H9 (cell line): ENCODE measurements around the gene SPRR1A. TPM values are rescaled to one million over a fixed set of nuclear protein-coding genes. Genes with fewer than 3 reads are reported as not detected.

ENCODE experiments used
- DNase-seq: peaks from one replicate; pipeline ENCODE4 v3.0.0-alpha.2; 2017
- H2AFZ ChIP-seq: one replicate; pipeline ENCODE4 v1.6.1; 2013; ENCODE audit warnings: mild to moderate bottlenecking, low read length, control low read depth, moderate library complexity
- H2AK5ac ChIP-seq: 2 replicates; pipeline ENCODE4 v1.6.1; 2013; ENCODE audit warnings: low read length, control low read depth, mixed read lengths; ENCODE audit not compliant: insufficient read length
- H2BK120ac ChIP-seq: one replicate; pipeline ENCODE4 v1.6.1; 2013; ENCODE audit warnings: low read depth, mild to moderate bottlenecking, low read length, control low read depth, inconsistent platforms; ENCODE audit not compliant: poor library complexity, severe bottlenecking
- H2BK12ac ChIP-seq: 2 replicates; pipeline ENCODE4 v1.6.1; 2013; ENCODE audit warnings: low read length, control low read depth, mixed read lengths, low read depth; ENCODE audit not compliant: insufficient read length
- H2BK15ac ChIP-seq: 2 replicates; pipeline ENCODE4 v1.6.1; 2013; ENCODE audit warnings: low read depth, low read length, control low read depth
- H2BK20ac ChIP-seq: one replicate; pipeline ENCODE4 v1.6.1; 2013; ENCODE audit warnings: low read depth, mild to moderate bottlenecking, low read length, control low read depth, inconsistent platforms; ENCODE audit not compliant: poor library complexity, severe bottlenecking
- H2BK5ac ChIP-seq: 2 replicates; pipeline ENCODE4 v1.6.1; 2013; ENCODE audit warnings: low read length, control low read depth, mixed read lengths; ENCODE audit not compliant: insufficient read length
- H3K14ac ChIP-seq: 2 replicates; pipeline ENCODE4 v1.6.1; 2013; ENCODE audit warnings: low read length, control low read depth; ENCODE audit not compliant: insufficient read depth
- H3K18ac ChIP-seq: 2 replicates; pipeline ENCODE4 v1.6.1; 2013; ENCODE audit warnings: low read depth, mild to moderate bottlenecking, mixed read lengths, low read length, control low read depth; ENCODE audit not compliant: insufficient read length
- H3K23ac ChIP-seq: 2 replicates; pipeline ENCODE4 v1.6.1; 2013; ENCODE audit warnings: low read length, control low read depth, mixed read lengths, low read depth; ENCODE audit not compliant: insufficient read length
- H3K23me2 ChIP-seq: 2 replicates; pipeline ENCODE4 v1.6.1; 2013; ENCODE audit warnings: low read depth, mild to moderate bottlenecking, mixed read lengths, low read length, control low read depth; ENCODE audit not compliant: insufficient read length, poor library complexity, severe bottlenecking
- H3K27ac ChIP-seq: 2 replicates; pipeline ENCODE4 v1.5.1; 2013; ENCODE audit warnings: low read length, control low read depth, mixed read lengths, low read depth; ENCODE audit not compliant: insufficient read length
- H3K27me3 ChIP-seq: 2 replicates; pipeline ENCODE4 v1.6.1; 2013; ENCODE audit warnings: low read length, control low read depth, inconsistent platforms; ENCODE audit not compliant: insufficient read depth
- H3K4ac ChIP-seq: 2 replicates; pipeline ENCODE4 v1.6.1; 2013; ENCODE audit warnings: low read depth, mild to moderate bottlenecking, control low read depth, inconsistent platforms, low read length, moderate library complexity
- H3K4me1 ChIP-seq: 2 replicates; pipeline ENCODE4 v1.6.1; 2013; ENCODE audit warnings: low read length, control low read depth, inconsistent platforms; ENCODE audit not compliant: insufficient read depth
- H3K4me2 ChIP-seq: 2 replicates; pipeline ENCODE4 v1.6.1; 2013; ENCODE audit warnings: low read length, control low read depth, mixed read lengths; ENCODE audit not compliant: insufficient read length, insufficient read depth
- H3K56ac ChIP-seq: 2 replicates; pipeline ENCODE4 v1.6.1; 2013; ENCODE audit warnings: low read depth, mild to moderate bottlenecking, mixed read lengths, low read length, control low read depth; ENCODE audit not compliant: insufficient read length
- H3K79me1 ChIP-seq: 2 replicates; pipeline ENCODE4 v1.6.1; 2013; ENCODE audit warnings: low read depth, mild to moderate bottlenecking, moderate library complexity, low read length, control low read depth, inconsistent platforms; ENCODE audit not compliant: insufficient read depth, poor library complexity, severe bottlenecking
- H3K79me2 ChIP-seq: 2 replicates; pipeline ENCODE4 v1.6.1; 2013; ENCODE audit warnings: low read length, control low read depth, inconsistent platforms; ENCODE audit not compliant: insufficient read depth
- H3K9ac ChIP-seq: 2 replicates; pipeline ENCODE4 v1.6.1; 2013; ENCODE audit warnings: low read length, control low read depth, mixed read lengths; ENCODE audit not compliant: insufficient read length; ENCODE audit errors: extremely low read depth
- H3K9me3 ChIP-seq: one replicate; pipeline ENCODE4 v1.6.1; 2013; ENCODE audit warnings: low read depth, low read length, inconsistent platforms; ENCODE audit not compliant: control insufficient read depth
- H3T11ph ChIP-seq: one replicate; pipeline ENCODE4 v1.6.1; 2013; ENCODE audit warnings: mild to moderate bottlenecking, low read length, control low read depth, inconsistent platforms
- H4K20me1 ChIP-seq: one replicate; pipeline ENCODE4 v1.6.1; 2013; ENCODE audit not compliant: control insufficient read depth, insufficient read length, insufficient read depth
- H4K5ac ChIP-seq: 2 replicates; pipeline ENCODE4 v1.6.1; 2013; ENCODE audit warnings: low read depth, mild to moderate bottlenecking, mixed read lengths, low read length, control low read depth; ENCODE audit not compliant: insufficient read length
- H4K8ac ChIP-seq: replicated peaks from 2 replicates; pipeline ENCODE4 v1.6.1; 2013; ENCODE audit warnings: low read length, control low read depth, mixed read lengths, low read depth; ENCODE audit not compliant: insufficient read length
- H4K91ac ChIP-seq: 2 replicates; pipeline ENCODE4 v1.6.1; 2013; ENCODE audit warnings: low read depth, mild to moderate bottlenecking, moderate library complexity, mixed read lengths, low read length, control low read depth; ENCODE audit not compliant: insufficient read length
- H3K27ac Mint-ChIP-seq, 3 experiments: 2 replicates in 2 of 3; 3 replicates in 1 of 3; pipeline ENCODE4 v1.8.0; 2020 to 2021; ENCODE audit warnings: mixed read lengths in 3 of 3, mild to moderate bottlenecking in 1 of 3, moderate library complexity in 1 of 3
- H3K27me3 Mint-ChIP-seq: 2 replicates; pipeline ENCODE4 v1.8.0; 2021; ENCODE audit warnings: low read depth, mild to moderate bottlenecking, moderate library complexity, mixed read lengths
- H3K36me3 Mint-ChIP-seq, 3 experiments: 2 replicates in 2 of 3; 3 replicates in 1 of 3; pipeline ENCODE4 v1.8.0; 2020 to 2021; ENCODE audit warnings: low read depth in 3 of 3, mixed read lengths in 3 of 3; ENCODE audit not compliant: insufficient read depth in 1 of 3
- H3K4me1 Mint-ChIP-seq, 2 experiments: 2 replicates each; pipeline ENCODE4 v1.8.0; 2020; ENCODE audit warnings: mixed read lengths in 2 of 2
- H3K4me3 Mint-ChIP-seq, 2 experiments: 2 replicates in 1 of 2; 3 replicates in 1 of 2; pipeline ENCODE4 v1.8.0; 2020 to 2021; ENCODE audit warnings: mild to moderate bottlenecking in 2 of 2, mixed read lengths in 2 of 2, moderate library complexity in 1 of 2
- H3K9me3 Mint-ChIP-seq, 2 experiments: 2 replicates in 1 of 2; 3 replicates in 1 of 2; pipeline ENCODE4 v1.8.0; 2020; ENCODE audit warnings: mild to moderate bottlenecking in 2 of 2, mixed read lengths in 2 of 2, moderate library complexity in 1 of 2
- CTCF ChIP-seq: fragments of 200-600 bp; sonication (generic); conservative IDR thresholded peaks from 3 replicates; pipeline ENCODE4 v1.8.0; 2021; ENCODE audit warnings: antibody characterized with exemption, mild to moderate bottlenecking
- WGBS: extraction: QIAGEN DNeasy Blood & Tissue Kit; methylation state at CpG from one replicate; pipeline ENCODE4 v1.1.7; 2013; ENCODE audit warnings: missing lambda C conversion rate, low lambda C conversion rate, mixed read lengths; ENCODE audit not compliant: insufficient read length; ENCODE audit errors: extremely low coverage; 5-methylcytosine and 5-hydroxymethylcytosine counted together
- total RNA-seq: library from RNA; stranded (reverse); gene quantifications from 2 replicates; pipeline ENCODE4 v1.2.1, GENCODE V29; 2021

SPRR1A gene
- total RNA-seq, 1 experiment from 2014 or later, result not detected

- no peak overlapping the region for H3K4me3 Mint-ChIP-seq
- TF ChIP-seq CTCF, result no peak
- Histone ChIP-seq H3K23ac (no peak overlapping the region), H3K27me3 (no peaks in the 10 kb centered on the region), H3K14ac (no peak overlapping the region), H2BK5ac (no peak overlapping the region), H3K79me1 (no peaks in the 10 kb centered on the region), H2BK20ac (no peak overlapping the region), H3K4me2 (no peak overlapping the region), H4K5ac (no peak overlapping the region), H2AK5ac (no peak overlapping the region), H3K9me3 (no peaks in the 10 kb centered on the region), H3K18ac (no peak overlapping the region), H3K4me1 (no peaks in the 10 kb centered on the region), H3K23me2 (no peaks in the 10 kb centered on the region), H2BK15ac (no peak overlapping the region), H3K27ac (no peak overlapping the region), H3K4ac (no peak overlapping the region), H2AFZ (no peak overlapping the region), H4K20me1 (no peaks in the 10 kb centered on the region), H2BK120ac (no peak overlapping the region), H3K79me2 (no peaks in the 10 kb centered on the region), H3K9ac (no peak overlapping the region), H3T11ph (no peak overlapping the region), H3K56ac (no peak overlapping the region), H2BK12ac (no peak overlapping the region), H4K8ac (no peak overlapping the region), H4K91ac (no peak overlapping the region)
- WGBS, result no CpG with 5 or more reads among the region's 4 CpGs
- no peaks in the 10 kb centered on the region for H3K4me1 Mint-ChIP-seq
- peaks cover 4% of the 10 kb centered on the region for H3K27me3 Mint-ChIP-seq
- DNase-seq, result no peak
- peaks cover 0 to 12% of the 10 kb centered on the region in 2 experiments for H3K9me3 Mint-ChIP-seq
- H3K36me3 Mint-ChIP-seq, result no peaks in the 10 kb centered on the region
- no peak overlapping the region for H3K27ac Mint-ChIP-seq
Observed at GRCh38 chr1:152965853-152966252, 18.0 kb upstream of the SPRR1A start.
